ENCODE results near the gene BCL6B.
"Not testable (repeated sequence)": the region's sequence is repeated elsewhere in the genome, so short reads cannot be mapped to it uniquely, and the experiment has no call there.

BCL6B gene

GRCh38 chr17:7022781-7023571 is at the start of gene BCL6B:
Gene BCL6B, plus strand, starts transcription at chr17:7023050. Its CDS starts 622 bp downstream, at chr17:7023672.
- no peak for DNase-seq (ENCODE audit: low read depth in 1 of 2, low spot score in 1 of 2)

GRCh38 chr17:6979440-6979839 is 43.4 kb upstream of the BCL6B start:
- not testable (repeated sequence) for DNase-seq (ENCODE audit: low read depth in 1 of 2, low spot score in 1 of 2)

- DNase-seq (ENCODE audit: low read depth in 1 of 2, low spot score in 1 of 2): no peak
Observed at GRCh38 chr17:6981426-6981825, 41.4 kb upstream of the BCL6B start.

GRCh38 chr17:6985266-6985665 is 37.6 kb upstream of the BCL6B start:
- no peak for DNase-seq (ENCODE audit: low read depth in 1 of 2, low spot score in 1 of 2)

- no peak for DNase-seq (ENCODE audit: low read depth in 1 of 2, low spot score in 1 of 2)
Observed at GRCh38 chr17:6986676-6987075, 36.2 kb upstream of the BCL6B start.

- DNase-seq (ENCODE audit: low read depth in 1 of 2, low spot score in 1 of 2): no peak
Observed at GRCh38 chr17:6989779-6990178, 33.1 kb upstream of the BCL6B start.

- DNase-seq (ENCODE audit: low read depth in 1 of 2, low spot score in 1 of 2): not testable (repeated sequence)
Observed at GRCh38 chr17:6993613-6994056, 29.2 kb upstream of the BCL6B start.

GRCh38 chr17:6994118-6994598 is 28.7 kb upstream of the BCL6B start:
- no peak for DNase-seq (ENCODE audit: low read depth in 1 of 2, low spot score in 1 of 2)

- no peak for DNase-seq (ENCODE audit: low read depth in 1 of 2, low spot score in 1 of 2)
Observed at GRCh38 chr17:6994666-6995256, 28.1 kb upstream of the BCL6B start.

GRCh38 chr17:6995500-6996255 is 27.2 kb upstream of the BCL6B start, which contains the start of gene ALOX12:
Gene ALOX12, plus strand, starts transcription at chr17:6996049. Its CDS starts 69 bp downstream, at chr17:6996118.
- DNase-seq (ENCODE audit: low read depth in 1 of 2, low spot score in 1 of 2): no peak

- no peak for DNase-seq (ENCODE audit: low read depth in 1 of 2, low spot score in 1 of 2)
Observed at GRCh38 chr17:6996256-6997011, 26.4 kb upstream of the BCL6B start.

GRCh38 chr17:6997171-6997570 is 25.7 kb upstream of the BCL6B start:
- DNase-seq (ENCODE audit: low read depth in 1 of 2, low spot score in 1 of 2): no peak

- no peak for DNase-seq (ENCODE audit: low read depth in 1 of 2, low spot score in 1 of 2)
Observed at GRCh38 chr17:6998855-6999508, 23.9 kb upstream of the BCL6B start.

GRCh38 chr17:7001318-7001961 is 21.4 kb upstream of the BCL6B start:
- no peak for DNase-seq (ENCODE audit: low read depth in 1 of 2, low spot score in 1 of 2)

- no peak for DNase-seq (ENCODE audit: low read depth in 1 of 2, low spot score in 1 of 2)
Observed at GRCh38 chr17:7002288-7003047, 20.4 kb upstream of the BCL6B start.

GRCh38 chr17:7003745-7004144 is 19.1 kb upstream of the BCL6B start:
- no peak for DNase-seq (ENCODE audit: low read depth in 1 of 2, low spot score in 1 of 2)

GRCh38 chr17:7004398-7005253 is 18.2 kb upstream of the BCL6B start:
- no peak for DNase-seq (ENCODE audit: low read depth in 1 of 2, low spot score in 1 of 2)

GRCh38 chr17:7005716-7006115 is 17.1 kb upstream of the BCL6B start:
- DNase-seq (ENCODE audit: low read depth in 1 of 2, low spot score in 1 of 2): no peak
